Activated B cell treated with CpG ODN at 0.5 μM for 24 hours (primary cell): ENCODE measurements around the gene PDZRN4. TPM values are rescaled to one million over a fixed set of nuclear protein-coding genes. Genes with fewer than 3 reads are reported as not detected.
"Not testable (repeated sequence)": the region's sequence is repeated elsewhere in the genome, so short reads cannot be mapped to it uniquely, and the experiment has no call there.

ENCODE experiments used
- ATAC-seq: fragments of 200-7000 bp; cut with Tn5 transposase; one replicate; pipeline ENCODE4 v1.10.0; 2021; ENCODE audit warnings: low read depth, mild to moderate bottlenecking, moderate library complexity
- CTCF ChIA-PET: fragments of 350-600 bp; sonication (Branson Sonifier 250); formaldehyde crosslinking; loops from one replicate; lab custom pipeline; 2021; ENCODE audit warnings: antibody characterized with exemption; lab: Charles Lee
- POLR2A ChIA-PET: fragments of 350-600 bp; sonication (Branson Sonifier 250); formaldehyde crosslinking; loops from one replicate; lab custom pipeline; 2021; ENCODE audit warnings: antibody characterized with exemption; lab: Charles Lee
- DNase-seq: peaks from one replicate; pipeline ENCODE4 v3.0.0; 2022
- H3K27ac Mint-ChIP-seq: one replicate; pipeline ENCODE4 v1.8.0; 2020; ENCODE audit warnings: mixed read lengths
- H3K27me3 Mint-ChIP-seq: one replicate; pipeline ENCODE4 v1.8.0; 2021; ENCODE audit warnings: mixed read lengths
- H3K36me3 Mint-ChIP-seq: one replicate; pipeline ENCODE4 v1.8.0; 2021; ENCODE audit warnings: low read depth, mixed read lengths
- H3K4me1 Mint-ChIP-seq: one replicate; pipeline ENCODE4 v1.8.0; 2021; ENCODE audit warnings: mixed read lengths
- H3K4me3 Mint-ChIP-seq: one replicate; pipeline ENCODE4 v1.8.0; 2020; ENCODE audit warnings: mild to moderate bottlenecking, mixed read lengths
- H3K9me3 Mint-ChIP-seq: one replicate; pipeline ENCODE4 v1.8.0; 2020; ENCODE audit warnings: mixed read lengths
- intact Hi-C: fragments of 100-400 bp; cut with micrococcal nuclease; formaldehyde crosslinking; loops from one replicate; pipeline ENCODE4 v1.15.1; 2024
- total RNA-seq: library from RNA; stranded (reverse); gene quantifications from 2 replicates; pipeline ENCODE4 v1.2.3, GENCODE V29; 2022
- TF ChIP-seq, protein P1 (sequence below): fragments of 200-600 bp; IDR thresholded peaks from one replicate; pipeline ENCODE4 v1.8.0; 2022; ENCODE audit warnings: antibody characterized with exemption, mild to moderate bottlenecking

PDZRN4 gene
- total RNA-seq, 1 donor from 2014 or later: not detected

DNA sequence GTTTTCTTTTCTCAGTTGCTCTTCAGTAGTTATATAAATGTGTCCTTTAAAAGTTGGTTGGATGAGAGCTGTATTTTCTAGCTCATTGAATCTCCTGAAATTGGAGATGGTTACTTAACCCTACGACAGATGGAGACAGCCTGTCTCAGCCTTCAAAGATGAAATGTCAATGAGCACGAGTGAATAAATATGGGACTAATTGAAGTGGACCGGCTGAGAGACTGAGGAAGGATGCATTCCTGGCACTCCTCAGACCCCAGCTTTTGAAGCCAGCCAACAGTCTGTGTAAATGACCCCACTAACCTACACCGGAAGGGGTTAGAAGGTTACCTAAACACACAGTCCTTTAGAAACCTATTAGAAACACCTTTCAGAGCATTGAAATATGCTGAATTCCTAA lies 46.6 kb downstream of the PDZRN4 start:
- POLR2A ChIA-PET: no interaction called here
- no peak for ATAC-seq
- H3K36me3 Mint-ChIP-seq: no peaks in the 10 kb centered on the region
- no peaks in the 10 kb centered on the region for H3K27me3 Mint-ChIP-seq
- no peaks in the 10 kb centered on the region for H3K4me1 Mint-ChIP-seq
- no peak overlapping the region for H3K4me3 Mint-ChIP-seq
- intact Hi-C loops: no loop called here
- TF ChIP-seq, protein P1, sequence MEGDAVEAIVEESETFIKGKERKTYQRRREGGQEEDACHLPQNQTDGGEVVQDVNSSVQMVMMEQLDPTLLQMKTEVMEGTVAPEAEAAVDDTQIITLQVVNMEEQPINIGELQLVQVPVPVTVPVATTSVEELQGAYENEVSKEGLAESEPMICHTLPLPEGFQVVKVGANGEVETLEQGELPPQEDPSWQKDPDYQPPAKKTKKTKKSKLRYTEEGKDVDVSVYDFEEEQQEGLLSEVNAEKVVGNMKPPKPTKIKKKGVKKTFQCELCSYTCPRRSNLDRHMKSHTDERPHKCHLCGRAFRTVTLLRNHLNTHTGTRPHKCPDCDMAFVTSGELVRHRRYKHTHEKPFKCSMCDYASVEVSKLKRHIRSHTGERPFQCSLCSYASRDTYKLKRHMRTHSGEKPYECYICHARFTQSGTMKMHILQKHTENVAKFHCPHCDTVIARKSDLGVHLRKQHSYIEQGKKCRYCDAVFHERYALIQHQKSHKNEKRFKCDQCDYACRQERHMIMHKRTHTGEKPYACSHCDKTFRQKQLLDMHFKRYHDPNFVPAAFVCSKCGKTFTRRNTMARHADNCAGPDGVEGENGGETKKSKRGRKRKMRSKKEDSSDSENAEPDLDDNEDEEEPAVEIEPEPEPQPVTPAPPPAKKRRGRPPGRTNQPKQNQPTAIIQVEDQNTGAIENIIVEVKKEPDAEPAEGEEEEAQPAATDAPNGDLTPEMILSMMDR: no peak
- no peak for DNase-seq
- CTCF ChIA-PET: no interaction called here
- H3K9me3 Mint-ChIP-seq: no peaks in the 10 kb centered on the region
- no peak overlapping the region for H3K27ac Mint-ChIP-seq

DNA sequence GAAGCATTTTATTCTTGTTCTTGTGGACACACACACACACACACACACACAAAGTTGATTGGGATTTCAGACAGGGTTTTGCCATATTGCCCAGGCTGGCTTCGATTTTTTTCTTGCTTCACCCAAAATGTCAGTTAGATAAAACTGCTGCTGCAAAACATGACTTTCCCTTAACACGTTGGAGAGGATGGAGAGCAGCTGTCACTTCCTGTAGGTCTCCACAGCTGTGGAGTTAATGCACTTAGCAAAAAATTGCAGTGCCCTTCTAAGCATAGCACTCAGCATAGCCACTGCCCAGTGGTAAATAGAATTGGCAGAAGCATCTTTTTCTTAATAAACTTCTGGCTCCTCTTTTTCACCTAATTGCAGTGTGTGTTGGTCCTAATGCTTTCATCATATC lies 54.5 kb downstream of the PDZRN4 start:
- Mint-ChIP-seq H3K27ac (no peak overlapping the region), H3K9me3 (no peaks in the 10 kb centered on the region), H3K36me3 (no peaks in the 10 kb centered on the region), H3K4me3 (no peak overlapping the region), H3K4me1 (no peaks in the 10 kb centered on the region), H3K27me3 (no peaks in the 10 kb centered on the region)
- ATAC-seq (no peak), DNase-seq (no peak)
- TF ChIP-seq, protein P1: no peak
- ChIA-PET CTCF (no interaction called here), POLR2A (no interaction called here)
- intact Hi-C loops: no loop called here

DNA sequence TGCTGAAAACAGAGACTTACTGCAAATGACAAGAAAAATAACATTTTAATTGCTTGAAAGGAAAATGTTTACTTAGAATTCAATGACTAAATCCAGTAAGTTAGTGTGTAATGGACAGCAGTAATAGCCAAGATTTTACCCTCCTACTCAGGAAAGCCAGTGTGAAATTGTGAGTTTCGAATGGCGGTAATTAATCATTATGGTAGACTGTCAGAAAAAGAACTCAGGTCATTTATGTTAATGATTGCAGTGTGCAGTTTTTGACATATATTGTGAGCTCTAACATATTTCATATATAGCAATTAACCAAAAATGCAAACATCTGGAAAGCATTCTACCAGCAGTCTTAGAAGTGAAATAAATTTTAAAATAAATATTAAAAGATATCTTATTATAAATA lies 60.3 kb downstream of the PDZRN4 start:
- H3K27ac Mint-ChIP-seq: no peak overlapping the region
- peaks cover 2% of the 10 kb centered on the region for H3K27me3 Mint-ChIP-seq
- H3K9me3 Mint-ChIP-seq: no peaks in the 10 kb centered on the region
- H3K36me3 Mint-ChIP-seq: no peaks in the 10 kb centered on the region
- ChIA-PET POLR2A (no interaction called here), CTCF (no interaction called here)
- DNase-seq (no peak), ATAC-seq (no peak)
- no peaks in the 10 kb centered on the region for H3K4me1 Mint-ChIP-seq
- TF ChIP-seq, protein P1: no peak
- H3K4me3 Mint-ChIP-seq: no peak overlapping the region
- intact Hi-C loops: no loop called here

DNA sequence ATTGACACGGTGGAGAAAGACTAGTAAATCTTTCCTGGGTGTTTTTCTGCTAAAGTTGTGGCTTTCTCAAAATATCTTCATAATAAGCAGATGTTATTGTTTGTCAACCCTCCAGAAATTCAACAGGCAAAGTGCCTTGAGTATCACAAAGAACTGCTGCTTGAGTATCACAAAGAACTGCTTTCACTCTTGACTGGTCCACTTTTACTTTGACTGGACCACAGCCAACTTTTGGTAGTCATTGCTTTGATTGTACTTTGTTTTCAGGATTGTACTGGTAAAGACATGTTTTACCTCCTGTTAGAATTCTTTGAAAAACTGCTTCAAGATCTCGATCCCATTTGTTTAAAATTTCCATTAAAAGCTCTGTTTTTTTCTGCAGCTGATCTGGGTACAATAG lies 62.6 kb downstream of the PDZRN4 start:
- CTCF ChIA-PET: no interaction called here
- H3K4me3 Mint-ChIP-seq: no peak overlapping the region

DNA sequence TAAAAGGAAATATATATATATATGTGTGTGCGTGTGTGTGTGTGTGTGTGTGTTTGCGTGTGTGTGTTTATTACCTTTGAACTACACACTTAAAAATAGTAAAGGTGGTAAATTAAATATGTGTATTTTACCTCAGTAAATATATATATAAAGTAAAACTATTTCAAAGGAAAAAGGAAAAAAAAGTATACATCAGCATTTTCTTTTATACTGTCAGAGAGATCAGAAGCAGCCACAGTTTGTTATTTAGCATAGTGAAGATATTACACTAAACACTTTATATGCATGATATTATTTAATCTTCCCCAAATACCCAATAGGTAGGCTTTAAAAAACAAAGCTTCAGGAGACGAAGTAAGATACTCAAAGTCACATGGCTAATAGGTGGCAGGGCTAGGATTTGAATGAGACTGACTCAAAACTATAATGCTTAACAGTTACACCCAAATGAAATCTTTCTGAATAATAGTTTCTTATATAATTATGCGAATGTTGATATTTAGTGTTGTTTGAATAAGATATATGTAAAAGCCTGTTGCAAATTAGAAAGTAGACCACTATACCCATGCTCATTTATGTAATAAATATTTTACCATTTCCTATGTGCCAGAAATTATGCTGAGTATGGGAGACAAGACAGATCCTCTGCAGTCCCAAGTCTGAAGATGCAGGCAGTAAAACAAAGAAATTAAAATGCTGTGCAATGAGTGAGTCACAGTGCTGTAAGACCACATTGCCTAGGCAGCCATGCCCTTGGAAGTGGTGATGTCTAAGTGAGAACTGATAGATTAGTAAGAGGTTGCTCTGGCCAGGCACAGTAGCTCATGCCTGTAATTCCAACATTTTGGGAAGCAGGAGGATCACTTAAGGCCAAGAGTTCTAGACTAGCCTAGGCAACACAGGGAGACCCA lies 66.1 kb downstream of the PDZRN4 start:
- H3K4me1 Mint-ChIP-seq: no peaks in the 10 kb centered on the region
- POLR2A ChIA-PET: no interaction called here

More for the DNA sequence above, 62.6 kb downstream of the PDZRN4 start:
- intact Hi-C loops: no loop called here
- TF ChIP-seq, protein P1: no peak
- Mint-ChIP-seq H3K27ac (no peak overlapping the region), H3K9me3 (no peaks in the 10 kb centered on the region), H3K36me3 (no peaks in the 10 kb centered on the region), H3K4me1 (no peaks in the 10 kb centered on the region), H3K27me3 (peaks cover 2% of the 10 kb centered on the region)
- POLR2A ChIA-PET: no interaction called here
- no peak for ATAC-seq
- no peak for DNase-seq

DNA sequence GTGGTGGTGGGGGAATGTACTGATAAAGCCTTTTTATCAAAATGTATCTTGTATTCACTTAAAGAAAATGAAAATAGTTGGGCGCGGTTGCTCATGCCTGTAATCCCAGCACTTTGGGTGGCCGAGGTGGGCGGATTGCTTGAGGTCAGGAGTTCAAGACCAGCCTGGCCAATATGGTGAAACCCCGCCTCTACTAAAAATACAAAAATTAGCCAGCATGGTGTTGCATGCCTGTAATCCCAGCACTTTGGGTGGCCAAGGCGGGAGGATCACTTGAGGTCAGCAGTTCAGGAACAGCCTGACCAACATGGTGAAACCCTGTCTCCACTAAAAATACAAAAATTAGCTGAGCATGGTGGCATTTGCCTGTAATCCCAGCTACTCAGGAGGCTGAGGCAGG lies 75.1 kb downstream of the PDZRN4 start:
- H3K36me3 Mint-ChIP-seq, POLR2A ChIA-PET, ATAC-seq, H3K27ac Mint-ChIP-seq, H3K27me3 Mint-ChIP-seq, CTCF ChIA-PET, DNase-seq, H3K9me3 Mint-ChIP-seq, H3K4me3 Mint-ChIP-seq, H3K4me1 Mint-ChIP-seq: not testable (repeated sequence)
- intact Hi-C loops: loop anchor here (5.0 kb wide), 2 partner anchors 759 to 1069 kb away; no protein-coding TSS in a partner anchor

More for the DNA sequence above, 66.1 kb downstream of the PDZRN4 start:
- peaks cover 2% of the 10 kb centered on the region for H3K27me3 Mint-ChIP-seq
- H3K4me3 Mint-ChIP-seq: no peak overlapping the region
- TF ChIP-seq, protein P1: no peak
- no peak overlapping the region for H3K27ac Mint-ChIP-seq
- DNase-seq: no peak
- no peak for ATAC-seq
- CTCF ChIA-PET: no interaction called here
- H3K9me3 Mint-ChIP-seq: peaks cover 2% of the 10 kb centered on the region
- H3K36me3 Mint-ChIP-seq: no peaks in the 10 kb centered on the region
- intact Hi-C loops: no loop called here
